ENCODE measurements around the gene KNDC1. TPM values are rescaled to one million over a fixed set of nuclear protein-coding genes. Genes with fewer than 3 reads are reported as not detected.

KNDC1 gene
- total RNA-seq, 3 donors from 2014 or later = 0.05 TPM; not detected in 2

DNA sequence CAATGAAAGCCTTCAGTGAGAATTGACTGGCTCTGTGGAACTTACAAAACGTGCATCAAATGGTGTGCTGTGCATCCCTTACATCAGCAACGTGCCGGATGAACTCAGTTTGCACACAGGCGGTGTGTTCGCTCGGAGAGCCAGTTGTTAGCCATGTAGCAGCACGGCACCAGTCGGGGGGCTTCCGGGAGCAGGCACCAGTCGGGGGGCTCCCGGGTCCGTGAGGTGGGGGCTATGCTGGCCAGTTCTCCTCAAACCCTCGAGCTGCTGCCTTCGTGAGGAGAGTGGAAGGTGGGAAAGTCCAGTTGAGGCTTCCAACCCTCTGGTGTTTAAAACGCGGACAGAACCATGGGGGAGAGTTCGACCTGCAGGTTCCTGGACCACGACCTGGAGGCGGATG lies 35.1 kb downstream of the KNDC1 start:
- Mint-ChIP-seq H3K9me3 (peaks cover 8% of the 10 kb centered on the region), H3K4me1 (ENCODE audit: low read depth) (no peaks in the 10 kb centered on the region), H3K27me3 (ENCODE audit: low read depth) (no peaks in the 10 kb centered on the region), H3K4me3 (no peak overlapping the region), H3K36me3 (ENCODE audit: insufficient read depth) (no peaks in the 10 kb centered on the region)
- ATAC-seq (no peak), DNase-seq (no peak)

- H3K36me3 Mint-ChIP-seq (ENCODE audit: insufficient read depth) = no peaks in the 10 kb centered on the region
- H3K27me3 Mint-ChIP-seq (ENCODE audit: low read depth) = no peaks in the 10 kb centered on the region
- ATAC-seq (no peak), DNase-seq (no peak)
- no peaks in the 10 kb centered on the region for H3K4me1 Mint-ChIP-seq (ENCODE audit: low read depth)
- H3K4me3 Mint-ChIP-seq = no peak overlapping the region
- H3K9me3 Mint-ChIP-seq = peaks cover 8% of the 10 kb centered on the region
These were observed 35.6 kb downstream of the KNDC1 start for GRCh38 chr10:133195611-133196010.

GRCh38 chr10:133196221-133196915 lies 36.3 kb downstream of the KNDC1 start:
- Mint-ChIP-seq H3K4me3 (no peak overlapping the region), H3K36me3 (ENCODE audit: insufficient read depth) (no peaks in the 10 kb centered on the region)
- no peak for DNase-seq

GRCh38 chr10:133196936-133197758 lies 37.1 kb downstream of the KNDC1 start:
- H3K4me1 Mint-ChIP-seq (ENCODE audit: low read depth) = no peaks in the 10 kb centered on the region
- H3K27me3 Mint-ChIP-seq (ENCODE audit: low read depth) = no peaks in the 10 kb centered on the region
- ATAC-seq = no peak
- peaks cover 8% of the 10 kb centered on the region for H3K9me3 Mint-ChIP-seq
- H3K4me3 Mint-ChIP-seq = no peak overlapping the region
- no peaks in the 10 kb centered on the region for H3K36me3 Mint-ChIP-seq (ENCODE audit: insufficient read depth)
- no peak for DNase-seq

More at GRCh38 chr10:133196221-133196915, 36.3 kb downstream of the KNDC1 start:
- ATAC-seq = no peak
- Mint-ChIP-seq H3K27me3 (ENCODE audit: low read depth) (no peaks in the 10 kb centered on the region), H3K4me1 (ENCODE audit: low read depth) (no peaks in the 10 kb centered on the region), H3K9me3 (peaks cover 8% of the 10 kb centered on the region)

DNA sequence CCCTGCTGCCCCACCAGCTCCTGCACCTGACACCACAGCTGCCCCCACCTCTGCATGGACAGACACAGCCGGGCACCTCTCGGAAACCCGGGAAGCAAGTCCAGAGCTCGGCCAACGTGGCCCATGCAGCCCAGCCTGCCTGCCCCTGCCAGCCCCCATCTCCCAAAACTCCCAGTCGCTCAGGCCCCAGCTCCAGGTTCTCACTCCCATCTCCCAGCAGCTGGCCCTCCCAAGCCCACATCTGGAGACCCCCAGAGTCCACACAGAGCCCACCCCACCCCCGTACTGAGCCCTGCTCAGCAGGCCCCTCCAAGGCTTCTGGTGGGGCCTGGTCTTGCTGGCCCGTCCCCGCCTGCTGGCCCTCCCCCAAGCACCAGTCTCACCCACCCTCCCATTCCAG lies 37.8 kb downstream of the KNDC1 start:
- no peaks in the 10 kb centered on the region for H3K36me3 Mint-ChIP-seq (ENCODE audit: insufficient read depth)
- H3K4me1 Mint-ChIP-seq (ENCODE audit: low read depth) = no peaks in the 10 kb centered on the region
- DNase-seq = no peak
- ATAC-seq = no peak
- peaks cover 8% of the 10 kb centered on the region for H3K9me3 Mint-ChIP-seq
- no peaks in the 10 kb centered on the region for H3K27me3 Mint-ChIP-seq (ENCODE audit: low read depth)
- no peak overlapping the region for H3K4me3 Mint-ChIP-seq

DNA sequence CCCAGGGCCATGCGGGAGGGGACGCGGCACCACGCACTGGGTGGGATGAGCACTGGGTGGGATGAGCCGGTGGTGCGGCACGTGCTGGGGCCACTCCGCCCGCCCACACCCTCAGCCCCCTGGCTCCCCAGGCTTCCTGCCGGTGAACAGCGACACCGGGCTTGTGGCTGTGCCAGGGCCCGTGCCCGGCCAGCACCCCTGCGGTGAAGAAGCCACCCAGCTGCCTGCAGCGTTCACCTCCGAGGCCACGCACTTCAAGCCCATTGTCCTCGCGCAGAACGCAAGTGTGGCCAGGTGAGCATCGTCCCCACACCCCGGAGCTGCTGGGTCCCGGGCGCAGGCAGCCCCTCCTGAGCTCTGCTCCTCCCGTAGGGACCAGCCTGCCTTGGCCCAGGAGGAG lies 38.2 kb downstream of the KNDC1 start:
- no peak for DNase-seq
- no peak for ATAC-seq
- H3K36me3 Mint-ChIP-seq (ENCODE audit: insufficient read depth) = no peaks in the 10 kb centered on the region
- peaks cover 8% of the 10 kb centered on the region for H3K9me3 Mint-ChIP-seq
- H3K27me3 Mint-ChIP-seq (ENCODE audit: low read depth) = no peaks in the 10 kb centered on the region
- H3K4me3 Mint-ChIP-seq = no peak overlapping the region
- H3K4me1 Mint-ChIP-seq (ENCODE audit: low read depth) = no peaks in the 10 kb centered on the region

DNA sequence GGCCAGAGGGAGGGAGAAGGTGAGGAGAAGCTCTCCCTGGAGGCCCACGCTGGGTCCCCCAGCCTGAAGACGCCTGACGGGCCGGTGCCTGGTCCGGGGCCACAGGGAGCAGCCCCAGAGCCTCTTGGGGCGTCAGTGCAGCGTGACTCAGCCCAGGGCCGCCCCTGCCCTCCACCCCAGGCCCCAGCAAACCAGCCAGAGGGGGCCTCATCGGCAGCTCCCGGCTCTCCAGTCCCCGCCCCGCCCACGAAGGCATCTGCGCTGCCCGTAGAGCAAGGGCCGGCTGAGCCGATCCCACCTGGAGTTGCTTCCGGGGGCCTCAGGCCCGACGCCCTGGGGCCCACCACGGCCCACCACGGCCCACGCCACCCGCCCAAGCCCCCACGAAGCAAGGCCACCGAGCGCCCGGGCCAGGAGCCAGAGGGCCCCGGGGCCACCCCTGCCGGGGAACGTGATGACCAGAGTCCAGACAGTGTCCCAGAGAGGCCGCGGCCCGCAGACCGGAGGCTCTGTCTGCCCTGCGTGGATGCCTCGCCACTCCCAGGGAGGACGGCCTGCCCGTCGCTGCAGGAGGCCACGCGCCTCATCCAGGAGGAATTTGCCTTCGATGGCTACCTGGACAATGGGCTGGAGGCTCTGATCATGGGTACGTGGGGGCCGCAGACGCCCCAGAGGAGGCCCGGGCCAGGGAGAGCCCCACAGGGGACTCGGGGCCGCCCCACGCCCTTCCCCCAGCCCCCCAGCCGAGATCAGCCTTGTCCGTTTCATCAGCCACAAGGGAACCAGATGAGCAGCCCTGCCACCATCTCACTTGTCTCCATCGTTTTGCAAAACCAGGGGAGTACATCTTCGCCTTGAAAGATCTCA lies 38.8 kb downstream of the KNDC1 start:
- Mint-ChIP-seq H3K4me1 (ENCODE audit: low read depth) (no peaks in the 10 kb centered on the region), H3K9me3 (peaks cover 2% of the 10 kb centered on the region), H3K27me3 (ENCODE audit: low read depth) (no peaks in the 10 kb centered on the region), H3K4me3 (no peak overlapping the region), H3K36me3 (ENCODE audit: insufficient read depth) (no peaks in the 10 kb centered on the region)
- no peak for DNase-seq
- ATAC-seq = no peak

DNA sequence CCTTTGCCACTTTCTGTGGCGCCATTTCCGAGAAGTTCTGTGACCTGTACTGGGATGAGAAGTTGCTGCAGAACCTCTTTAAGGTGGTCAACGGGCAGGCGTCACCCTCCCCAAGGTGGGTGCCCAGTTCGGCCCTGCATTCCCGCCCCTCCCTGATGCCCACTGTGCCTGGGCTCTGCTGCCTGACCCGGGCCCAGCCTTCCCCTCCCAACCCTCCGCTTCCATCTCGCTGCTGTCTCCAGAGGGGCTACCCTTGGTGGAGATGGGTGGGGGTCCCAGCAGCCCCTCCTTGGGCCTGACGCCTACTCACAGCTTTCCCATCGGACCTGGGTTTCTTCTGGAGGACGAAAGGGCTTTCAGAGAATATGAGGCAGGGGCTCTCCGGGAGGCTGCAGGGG lies 39.5 kb downstream of the KNDC1 start:
- Mint-ChIP-seq H3K27me3 (ENCODE audit: low read depth) (peaks cover 3% of the 10 kb centered on the region), H3K4me1 (ENCODE audit: low read depth) (no peaks in the 10 kb centered on the region), H3K36me3 (ENCODE audit: insufficient read depth) (no peaks in the 10 kb centered on the region), H3K9me3 (no peaks in the 10 kb centered on the region), H3K4me3 (no peak overlapping the region)
- no peak for DNase-seq
- ATAC-seq = no peak

DNA sequence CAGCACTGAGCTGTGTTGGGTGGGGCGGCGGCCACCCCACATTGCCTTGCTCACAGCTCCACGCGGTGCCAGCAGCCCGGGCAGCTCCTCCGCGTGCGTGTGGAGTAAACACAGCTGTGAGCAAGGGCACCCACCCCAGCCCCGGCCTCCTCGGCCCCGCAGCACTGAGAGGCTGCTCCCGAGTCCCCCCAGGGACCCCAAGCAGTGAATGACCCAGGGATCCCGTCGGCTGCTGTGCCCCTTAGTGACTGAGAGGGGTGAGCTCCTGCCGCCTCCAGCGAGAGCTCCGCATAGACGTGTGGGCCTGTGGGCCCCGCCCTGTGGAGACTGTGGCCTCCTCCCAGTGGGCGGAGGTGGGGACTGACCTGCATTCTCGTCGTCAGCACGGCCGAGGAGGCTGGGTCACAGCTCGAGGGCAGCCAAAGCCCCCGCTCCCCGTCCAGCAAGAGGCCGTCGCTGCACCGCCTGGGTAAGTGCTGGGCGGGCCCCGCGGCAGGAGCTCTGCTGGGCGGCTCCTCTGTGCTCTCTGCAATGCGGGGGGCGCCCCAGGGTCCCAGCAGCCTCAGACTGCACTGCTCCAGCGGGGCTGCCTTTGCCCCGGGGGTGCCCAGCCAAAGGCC lies 40.1 kb downstream of the KNDC1 start:
- Mint-ChIP-seq H3K4me1 (ENCODE audit: low read depth) (no peaks in the 10 kb centered on the region), H3K36me3 (ENCODE audit: insufficient read depth) (no peaks in the 10 kb centered on the region), H3K4me3 (no peak overlapping the region), H3K9me3 (no peaks in the 10 kb centered on the region), H3K27me3 (ENCODE audit: low read depth) (peaks cover 3% of the 10 kb centered on the region)
- DNase-seq (no peak), ATAC-seq (no peak)

GRCh38 chr10:133200621-133201031 lies 40.6 kb downstream of the KNDC1 start:
- Mint-ChIP-seq H3K4me1 (ENCODE audit: low read depth) (no peaks in the 10 kb centered on the region), H3K27me3 (ENCODE audit: low read depth) (peaks cover 3% of the 10 kb centered on the region)

GRCh38 chr10:133201151-133201947 lies 41.3 kb downstream of the KNDC1 start:
- Mint-ChIP-seq H3K36me3 (ENCODE audit: insufficient read depth) (no peaks in the 10 kb centered on the region), H3K9me3 (no peaks in the 10 kb centered on the region), H3K27me3 (ENCODE audit: low read depth) (peaks cover 3% of the 10 kb centered on the region), H3K4me3 (no peak overlapping the region), H3K4me1 (ENCODE audit: low read depth) (no peaks in the 10 kb centered on the region)
- no peak for DNase-seq
- no peak for ATAC-seq

More at GRCh38 chr10:133200621-133201031, 40.6 kb downstream of the KNDC1 start:
- no peaks in the 10 kb centered on the region for H3K36me3 Mint-ChIP-seq (ENCODE audit: insufficient read depth)
- no peaks in the 10 kb centered on the region for H3K9me3 Mint-ChIP-seq
- no peak overlapping the region for H3K4me3 Mint-ChIP-seq
- ATAC-seq (no peak), DNase-seq (no peak)

DNA sequence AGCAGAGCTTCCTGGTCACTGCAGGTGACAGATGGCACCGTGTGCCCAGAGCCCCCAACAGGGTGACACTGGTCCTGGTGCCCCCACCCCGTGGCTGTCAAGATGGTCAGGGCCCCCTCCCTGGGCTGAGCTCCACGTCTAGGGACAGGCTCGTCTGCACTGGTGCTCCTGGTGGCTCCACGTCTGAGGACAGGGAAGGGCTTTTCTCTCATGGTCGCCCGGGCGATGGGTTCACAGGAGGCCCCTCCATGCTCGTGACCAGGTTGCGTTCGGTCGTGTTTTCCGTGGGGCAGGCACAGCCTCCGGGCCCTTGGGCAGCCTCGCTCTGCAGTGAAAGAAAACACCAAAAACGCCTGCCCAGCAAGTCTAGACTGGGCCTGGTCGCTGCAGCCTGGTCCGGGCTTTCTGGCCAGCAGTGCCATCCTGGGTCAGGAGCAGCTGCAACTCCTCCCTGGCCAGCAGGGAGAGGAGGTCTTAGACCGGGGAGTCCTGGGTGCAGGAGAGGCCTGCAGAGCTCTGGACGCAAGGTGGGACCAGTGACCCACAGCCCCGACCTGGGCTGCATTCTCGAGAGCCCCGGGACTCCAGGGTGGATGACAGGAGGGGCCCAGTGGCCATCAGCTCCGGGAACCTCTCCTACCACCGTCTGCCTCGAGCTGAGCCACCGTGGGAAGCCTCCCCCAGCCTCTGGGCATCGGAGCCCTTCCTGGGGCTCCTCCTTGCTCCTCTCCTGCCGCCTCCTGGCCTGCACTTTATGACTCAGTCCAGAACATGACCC lies 42.1 kb downstream of the KNDC1 start:
- Mint-ChIP-seq H3K9me3 (no peaks in the 10 kb centered on the region), H3K4me3 (no peak overlapping the region), H3K4me1 (ENCODE audit: low read depth) (no peaks in the 10 kb centered on the region), H3K27me3 (ENCODE audit: low read depth) (peaks cover 3% of the 10 kb centered on the region), H3K36me3 (ENCODE audit: insufficient read depth) (no peaks in the 10 kb centered on the region)
- no peak for DNase-seq
- ATAC-seq = no peak

Data from activated T-cell treated with anti-CD3 and anti-CD28 coated beads, Interleukin-2, amount 50 U/mL, for 4 hours (primary cell).